Measurements from ENCODE around the gene PTGS2. TPM values are rescaled to one million over a fixed set of nuclear protein-coding genes. Genes with fewer than 3 reads are reported as not detected.

PTGS2 gene
- total RNA-seq, 1 experiment from 2014 or later = 0.91 TPM

DNA sequence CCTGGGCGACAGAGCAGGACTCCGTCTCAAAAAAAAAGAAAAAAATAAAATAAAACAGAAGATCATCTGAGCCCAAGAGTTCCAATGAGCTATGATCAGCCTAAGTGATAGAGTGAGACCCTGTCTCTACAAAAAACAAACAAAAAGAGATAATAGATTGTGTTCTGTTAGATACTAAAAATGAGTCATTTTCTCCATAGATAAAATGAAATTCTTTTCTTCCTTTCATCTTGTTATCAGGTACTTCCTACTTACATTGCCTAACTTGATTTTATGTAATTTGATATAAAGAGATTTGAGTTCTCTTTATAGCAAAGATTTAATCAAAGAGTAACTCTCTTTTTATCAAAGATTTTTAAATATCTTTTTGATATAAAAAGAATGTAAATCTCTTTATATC lies 19.3 kb upstream of the PTGS2 start:
- intact Hi-C loops (cut with micrococcal nuclease) = no loop called here
- Histone ChIP-seq H3K27ac (ENCODE audit: low read depth, low read length) (no peak overlapping the region), H3K9me3 (ENCODE audit: control insufficient read depth in 1 of 2, insufficient read depth in 1 of 2, low read depth in 1 of 2, low read length in 2 of 2) (no peaks in the 10 kb centered on the region), H3K9ac (ENCODE audit: low read length) (no peak overlapping the region), H3K9me2 (ENCODE audit: insufficient read depth) (no peaks in the 10 kb centered on the region; the same call in 1 of the 2 replicates), H2AFZ (ENCODE audit: low read depth, low read length, poor library complexity, severe bottlenecking) (no peak overlapping the region), H3K27me3 (ENCODE audit: insufficient read depth, low read length) (no peaks in the 10 kb centered on the region), H3K4me2 (ENCODE audit: low read length) (no peak overlapping the region), H3K4me3 (replicated peaks in 1 of 2; ENCODE audit: low read depth in 1 of 2, low read length in 2 of 2) (no peak overlapping the region), H3K4me1 (ENCODE audit: control insufficient read depth in 1 of 2, insufficient read depth in 2 of 2, low read length in 2 of 2) (no peaks in the 10 kb centered on the region), H4K20me1 (ENCODE audit: insufficient read depth) (no peaks in the 10 kb centered on the region), H3K79me2 (ENCODE audit: insufficient read depth, low read length) (no peaks in the 10 kb centered on the region), H3K36me3 (ENCODE audit: control insufficient read depth in 1 of 2, insufficient read depth in 2 of 2, low read length in 2 of 2) (no peaks in the 10 kb centered on the region)
- POLR2A ChIA-PET = no interaction called here
- TF ChIP-seq SIN3A (IDR thresholded peaks at IDR 0.05; ENCODE audit: low read depth) = no peak
- TF ChIP-seq CEBPB (IDR thresholded peaks at IDR 0.05; ENCODE audit: low read depth) = no peak
- TF ChIP-seq SP1 (IDR thresholded peaks at IDR 0.05; ENCODE audit: low read depth) = no peak
- TF ChIP-seq POLR2AphosphoS5 (IDR thresholded peaks at IDR 0.05; ENCODE audit: low read depth, low read length) = no peak
- TF ChIP-seq, protein P1, sequence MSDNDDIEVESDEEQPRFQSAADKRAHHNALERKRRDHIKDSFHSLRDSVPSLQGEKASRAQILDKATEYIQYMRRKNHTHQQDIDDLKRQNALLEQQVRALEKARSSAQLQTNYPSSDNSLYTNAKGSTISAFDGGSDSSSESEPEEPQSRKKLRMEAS (IDR thresholded peaks at IDR 0.05) = no peak
- no peak for TF ChIP-seq TCF7L2 (IDR thresholded peaks at IDR 0.05; ENCODE audit: borderline replicate concordance, extremely low read depth, insufficient read depth, insufficient read length)
- TF ChIP-seq, protein P2, sequence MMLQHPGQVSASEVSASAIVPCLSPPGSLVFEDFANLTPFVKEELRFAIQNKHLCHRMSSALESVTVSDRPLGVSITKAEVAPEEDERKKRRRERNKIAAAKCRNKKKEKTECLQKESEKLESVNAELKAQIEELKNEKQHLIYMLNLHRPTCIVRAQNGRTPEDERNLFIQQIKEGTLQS (IDR thresholded peaks at IDR 0.05) = no peak
- RAD21 ChIA-PET (ENCODE audit: low non-redundant PET in 1 of 2, low total read pairs in 2 of 2, uncharacterized antibody in 2 of 2, unreplicated experiment in 2 of 2) = no interaction called here
- CTCF ChIA-PET = no interaction called here
- BruUV-seq (replicated peaks) = no TSS peak
- DNase-seq (ENCODE audit: low read depth, low spot score) (no peak), ATAC-seq (no peak)

DNA sequence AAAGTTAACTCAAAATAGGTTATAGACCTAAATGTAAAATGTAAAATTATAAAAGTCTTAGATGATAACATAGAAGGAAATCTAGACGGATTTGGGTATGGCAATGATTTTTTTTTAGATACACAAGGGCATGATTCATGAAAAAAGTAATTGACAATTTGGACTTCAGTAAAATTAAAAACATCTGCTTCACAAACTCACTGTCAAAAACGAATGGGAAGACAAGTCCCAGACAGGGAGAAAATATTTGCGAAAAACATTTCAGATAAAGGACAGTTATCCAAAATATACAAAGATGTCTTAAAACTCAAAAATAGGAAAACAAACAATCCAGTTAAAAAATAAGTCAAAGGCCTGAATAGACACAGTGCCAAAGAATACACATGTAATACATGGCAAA lies 9.7 kb upstream of the PTGS2 start:
- H3K4me1 ChIP-seq (ENCODE audit: control insufficient read depth in 1 of 2, insufficient read depth in 2 of 2, low read length in 2 of 2) = no peaks in the 10 kb centered on the region
- no peaks in the 10 kb centered on the region for H3K27me3 ChIP-seq (ENCODE audit: insufficient read depth, low read length)
- no peak overlapping the region for H3K9ac ChIP-seq (ENCODE audit: low read length)
- no peaks in the 10 kb centered on the region for H4K20me1 ChIP-seq (ENCODE audit: insufficient read depth)
- H3K79me2 ChIP-seq (ENCODE audit: insufficient read depth, low read length) = no peaks in the 10 kb centered on the region
- ChIA-PET POLR2A (no interaction called here), RAD21 (ENCODE audit: low non-redundant PET in 1 of 2, low total read pairs in 2 of 2, uncharacterized antibody in 2 of 2, unreplicated experiment in 2 of 2) (no interaction called here), CTCF (no interaction called here)
- no peak overlapping the region for H3K4me2 ChIP-seq (ENCODE audit: low read length)
- DNase-seq (ENCODE audit: low read depth, low spot score) (no peak), ATAC-seq (no peak)
- H2AFZ ChIP-seq (ENCODE audit: low read depth, low read length, poor library complexity, severe bottlenecking) = no peak overlapping the region
- H3K27ac ChIP-seq (ENCODE audit: low read depth, low read length) = no peak overlapping the region
- intact Hi-C loops (cut with micrococcal nuclease) = no loop called here
- H3K4me3 ChIP-seq (replicated peaks in 1 of 2; ENCODE audit: low read depth in 1 of 2, low read length in 2 of 2) = no peak overlapping the region
- no peaks in the 10 kb centered on the region for H3K36me3 ChIP-seq (ENCODE audit: control insufficient read depth in 1 of 2, insufficient read depth in 2 of 2, low read length in 2 of 2)
- no peaks in the 10 kb centered on the region for H3K9me2 ChIP-seq (ENCODE audit: insufficient read depth)
- BruUV-seq (replicated peaks) = no TSS peak
- H3K9me3 ChIP-seq (ENCODE audit: control insufficient read depth in 1 of 2, insufficient read depth in 1 of 2, low read depth in 1 of 2, low read length in 2 of 2) = no peaks in the 10 kb centered on the region
- no peak for TF ChIP-seq POLR2A (IDR thresholded peaks at IDR 0.05; ENCODE audit: borderline replicate concordance, extremely low read depth, insufficient read depth, insufficient read length)
- TF ChIP-seq EZH2 (IDR thresholded peaks at IDR 0.05) = no peak
- TF ChIP-seq, protein P2 (IDR thresholded peaks at IDR 0.05) = no peak
- no peak for TF ChIP-seq JUND (IDR thresholded peaks at IDR 0.05)
- no peak for TF ChIP-seq CEBPB (IDR thresholded peaks at IDR 0.05; ENCODE audit: low read depth)
- TF ChIP-seq, protein P3, sequence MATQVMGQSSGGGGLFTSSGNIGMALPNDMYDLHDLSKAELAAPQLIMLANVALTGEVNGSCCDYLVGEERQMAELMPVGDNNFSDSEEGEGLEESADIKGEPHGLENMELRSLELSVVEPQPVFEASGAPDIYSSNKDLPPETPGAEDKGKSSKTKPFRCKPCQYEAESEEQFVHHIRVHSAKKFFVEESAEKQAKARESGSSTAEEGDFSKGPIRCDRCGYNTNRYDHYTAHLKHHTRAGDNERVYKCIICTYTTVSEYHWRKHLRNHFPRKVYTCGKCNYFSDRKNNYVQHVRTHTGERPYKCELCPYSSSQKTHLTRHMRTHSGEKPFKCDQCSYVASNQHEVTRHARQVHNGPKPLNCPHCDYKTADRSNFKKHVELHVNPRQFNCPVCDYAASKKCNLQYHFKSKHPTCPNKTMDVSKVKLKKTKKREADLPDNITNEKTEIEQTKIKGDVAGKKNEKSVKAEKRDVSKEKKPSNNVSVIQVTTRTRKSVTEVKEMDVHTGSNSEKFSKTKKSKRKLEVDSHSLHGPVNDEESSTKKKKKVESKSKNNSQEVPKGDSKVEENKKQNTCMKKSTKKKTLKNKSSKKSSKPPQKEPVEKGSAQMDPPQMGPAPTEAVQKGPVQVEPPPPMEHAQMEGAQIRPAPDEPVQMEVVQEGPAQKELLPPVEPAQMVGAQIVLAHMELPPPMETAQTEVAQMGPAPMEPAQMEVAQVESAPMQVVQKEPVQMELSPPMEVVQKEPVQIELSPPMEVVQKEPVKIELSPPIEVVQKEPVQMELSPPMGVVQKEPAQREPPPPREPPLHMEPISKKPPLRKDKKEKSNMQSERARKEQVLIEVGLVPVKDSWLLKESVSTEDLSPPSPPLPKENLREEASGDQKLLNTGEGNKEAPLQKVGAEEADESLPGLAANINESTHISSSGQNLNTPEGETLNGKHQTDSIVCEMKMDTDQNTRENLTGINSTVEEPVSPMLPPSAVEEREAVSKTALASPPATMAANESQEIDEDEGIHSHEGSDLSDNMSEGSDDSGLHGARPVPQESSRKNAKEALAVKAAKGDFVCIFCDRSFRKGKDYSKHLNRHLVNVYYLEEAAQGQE (IDR thresholded peaks at IDR 0.05; ENCODE audit: low read depth) = no peak
- TF ChIP-seq EZH2phosphoT487 (IDR thresholded peaks at IDR 0.05; ENCODE audit: borderline replicate concordance) = no peak
- TF ChIP-seq TCF7L2 (IDR thresholded peaks at IDR 0.05; ENCODE audit: borderline replicate concordance, extremely low read depth, insufficient read depth, insufficient read length) = no peak
- no peak for TF ChIP-seq RAD21 (IDR thresholded peaks at IDR 0.05; ENCODE audit: low read depth)
- TF ChIP-seq CBX3 (IDR thresholded peaks at IDR 0.05; ENCODE audit: low read depth) = no peak
- no peak for TF ChIP-seq ELF1 (IDR thresholded peaks at IDR 0.05; ENCODE audit: borderline replicate concordance, low read depth)
- TF ChIP-seq ZNF274 (IDR thresholded peaks at IDR 0.05; ENCODE audit: low read depth, low read length) = no peak
- TF ChIP-seq SRF (IDR thresholded peaks at IDR 0.05; ENCODE audit: low read depth) = no peak
- TF ChIP-seq, protein P1 (IDR thresholded peaks at IDR 0.05) = no peak
- TF ChIP-seq POLR2AphosphoS5 (IDR thresholded peaks at IDR 0.05; ENCODE audit: low read depth, low read length) = no peak
- no peak for TF ChIP-seq FOSL1 (IDR thresholded peaks at IDR 0.05; ENCODE audit: low read depth)
- no peak for TF ChIP-seq ZFX (IDR thresholded peaks at IDR 0.05)
- no peak for TF ChIP-seq SP1 (IDR thresholded peaks at IDR 0.05; ENCODE audit: low read depth)

All from HCT116 (cell line).